Left ventricle myocardium inferior (tissue), 1 donor: ENCODE measurements around the gene SNRNP40. TPM values are rescaled to one million over a fixed set of nuclear protein-coding genes. Genes with fewer than 3 reads are reported as not detected.

Source experiments
- DNase-seq: peaks from one replicate; pipeline ENCODE4 v3.0.0-alpha.2; 2020
- H3K27ac ChIP-seq: fragments of 200-600 bp; replicated peaks from 2 replicates; pipeline ENCODE4 v1.8.0; 2021
- H3K27me3 ChIP-seq: fragments of 200-600 bp; 2 replicates; pipeline ENCODE4 v1.8.0; 2021; ENCODE audit warnings: low read depth
- H3K36me3 ChIP-seq: fragments of 200-600 bp; 2 replicates; pipeline ENCODE4 v1.8.0; 2021
- H3K4me1 ChIP-seq: fragments of 200-600 bp; 2 replicates; pipeline ENCODE4 v1.8.0; 2021
- H3K4me3 ChIP-seq: fragments of 200-600 bp; 2 replicates; pipeline ENCODE4 v1.8.0; 2021; ENCODE audit warnings: mild to moderate bottlenecking, moderate library complexity
- H3K9me3 ChIP-seq: fragments of 200-600 bp; replicated peaks from 2 replicates; pipeline ENCODE4 v1.8.0; 2021
- intact Hi-C: fragments of 100-400 bp; cut with micrococcal nuclease; formaldehyde crosslinking; loops from one replicate; pipeline ENCODE4 v1.11.0; 2022
- total RNA-seq: library from RNA; stranded (reverse); fragmentation: NEBNext Ultra II Directional; extraction: Animal tissue kit (Norgen Biotek cat#: 25700); gene quantifications from one replicate; pipeline ENCODE4 v1.2.1, GENCODE V29; 2021
- TF ChIP-seq, protein P1 (sequence below): fragments of 200-600 bp; IDR thresholded peaks from 2 replicates; pipeline ENCODE4 v1.8.0; 2021; ENCODE audit warnings: antibody characterized with exemption, mild to moderate bottlenecking, borderline replicate concordance
- donor health status: DM: no; HTN: yes; CAD: no; lungs with severe emphysema.

The SNRNP40 gene
- total RNA-seq, 1 donor from 2014 or later: 19.7 TPM

- Histone ChIP-seq H3K4me1 (peaks cover 13% of the 10 kb centered on the region), H3K27ac (no peak overlapping the region), H3K9me3 (no peaks in the 10 kb centered on the region), H3K4me3 (no peak overlapping the region), H3K27me3 (peaks cover 90% of the 10 kb centered on the region), H3K36me3 (no peaks in the 10 kb centered on the region)
- intact Hi-C loops: no loop called here
- no peak for DNase-seq
- TF ChIP-seq, protein P1, sequence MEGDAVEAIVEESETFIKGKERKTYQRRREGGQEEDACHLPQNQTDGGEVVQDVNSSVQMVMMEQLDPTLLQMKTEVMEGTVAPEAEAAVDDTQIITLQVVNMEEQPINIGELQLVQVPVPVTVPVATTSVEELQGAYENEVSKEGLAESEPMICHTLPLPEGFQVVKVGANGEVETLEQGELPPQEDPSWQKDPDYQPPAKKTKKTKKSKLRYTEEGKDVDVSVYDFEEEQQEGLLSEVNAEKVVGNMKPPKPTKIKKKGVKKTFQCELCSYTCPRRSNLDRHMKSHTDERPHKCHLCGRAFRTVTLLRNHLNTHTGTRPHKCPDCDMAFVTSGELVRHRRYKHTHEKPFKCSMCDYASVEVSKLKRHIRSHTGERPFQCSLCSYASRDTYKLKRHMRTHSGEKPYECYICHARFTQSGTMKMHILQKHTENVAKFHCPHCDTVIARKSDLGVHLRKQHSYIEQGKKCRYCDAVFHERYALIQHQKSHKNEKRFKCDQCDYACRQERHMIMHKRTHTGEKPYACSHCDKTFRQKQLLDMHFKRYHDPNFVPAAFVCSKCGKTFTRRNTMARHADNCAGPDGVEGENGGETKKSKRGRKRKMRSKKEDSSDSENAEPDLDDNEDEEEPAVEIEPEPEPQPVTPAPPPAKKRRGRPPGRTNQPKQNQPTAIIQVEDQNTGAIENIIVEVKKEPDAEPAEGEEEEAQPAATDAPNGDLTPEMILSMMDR: no peak
Observed at GRCh38 chr1:31238612-31238985, 58.0 kb downstream of the SNRNP40 start.

DNA sequence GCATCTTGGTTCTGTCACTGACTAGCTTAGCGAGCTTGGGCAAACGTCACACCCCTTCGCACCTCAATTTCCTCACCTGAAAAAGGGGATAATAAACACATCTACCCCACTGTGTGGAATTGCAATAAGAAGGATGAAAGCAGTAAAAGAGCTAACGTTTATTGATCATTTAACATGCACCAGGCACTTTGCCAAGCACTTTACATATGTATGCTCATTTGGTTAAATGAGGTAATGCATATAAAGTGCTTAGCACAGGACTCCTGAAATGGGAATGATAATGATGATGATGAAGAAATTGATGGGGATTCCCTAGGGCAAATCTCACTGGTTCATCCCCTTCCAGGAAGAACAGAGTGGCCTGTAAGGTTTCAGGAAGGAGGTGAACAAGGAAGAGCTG lies 61.7 kb downstream of the SNRNP40 start:
- peaks cover 68% of the 10 kb centered on the region for H3K27me3 ChIP-seq
- no peak overlapping the region for H3K27ac ChIP-seq
- TF ChIP-seq, protein P1: no peak
- intact Hi-C loops: no loop called here
- peaks cover 11% of the 10 kb centered on the region for H3K4me1 ChIP-seq
- no peak overlapping the region for H3K4me3 ChIP-seq
- DNase-seq: no peak
- H3K9me3 ChIP-seq: no peaks in the 10 kb centered on the region
- H3K36me3 ChIP-seq: no peaks in the 10 kb centered on the region

GRCh38 chr1:31234123-31234708 lies 62.4 kb downstream of the SNRNP40 start:
- H3K36me3 ChIP-seq: no peaks in the 10 kb centered on the region
- intact Hi-C loops: no loop called here
- peaks cover 7% of the 10 kb centered on the region for H3K4me1 ChIP-seq
- no peak overlapping the region for H3K27ac ChIP-seq
- DNase-seq: no peak
- H3K9me3 ChIP-seq: no peaks in the 10 kb centered on the region
- no peak overlapping the region for H3K4me3 ChIP-seq
- TF ChIP-seq, protein P1: no peak
- peaks cover 63% of the 10 kb centered on the region for H3K27me3 ChIP-seq

DNA sequence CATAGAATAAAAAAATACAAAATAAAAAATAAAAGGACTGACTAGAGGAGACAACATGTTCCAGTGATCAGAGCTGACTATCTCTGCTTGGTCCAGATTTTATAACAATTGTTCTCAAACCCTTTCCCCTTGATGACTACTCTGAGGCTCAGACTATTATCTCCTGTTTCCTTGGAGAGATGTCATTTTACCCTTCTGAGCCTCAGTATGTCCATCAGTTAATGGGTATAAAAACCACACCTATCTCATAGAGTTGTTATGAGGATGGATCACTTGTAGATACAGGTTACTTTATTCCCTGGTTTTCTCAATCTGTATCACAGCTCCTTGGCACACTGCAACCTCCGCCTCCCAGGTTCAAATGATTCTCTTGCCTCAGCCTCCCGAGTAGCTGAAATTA lies 63.9 kb downstream of the SNRNP40 start:
- DNase-seq: no peak
- Histone ChIP-seq H3K4me3 (no peak overlapping the region), H3K27ac (no peak overlapping the region), H3K9me3 (no peaks in the 10 kb centered on the region), H3K36me3 (no peaks in the 10 kb centered on the region), H3K4me1 (no peaks in the 10 kb centered on the region), H3K27me3 (peaks cover 48% of the 10 kb centered on the region)
- intact Hi-C loops: no loop called here
- TF ChIP-seq, protein P1: no peak

- TF ChIP-seq, protein P1: no peak
- Histone ChIP-seq H3K27me3 (peaks cover 39% of the 10 kb centered on the region), H3K9me3 (no peaks in the 10 kb centered on the region), H3K4me1 (no peaks in the 10 kb centered on the region), H3K4me3 (no peak overlapping the region), H3K36me3 (no peaks in the 10 kb centered on the region), H3K27ac (no peak overlapping the region)
- intact Hi-C loops: no loop called here
- DNase-seq: no peak
Observed at GRCh38 chr1:31231802-31232201, 64.8 kb downstream of the SNRNP40 start.
